Retinal pigment epithelial cell (primary cell): Measurements from ENCODE around the gene CSNK2A3.
"Not testable (repeated sequence)": the region's sequence is repeated elsewhere in the genome, so short reads cannot be mapped to it uniquely, and the experiment has no call there.

Source experiments
- DNase-seq: peaks from one replicate; pipeline ENCODE4 v3.0.0-alpha.2; 2010; ENCODE audit warnings: low read depth
- H3K4me3 ChIP-seq: 2 replicates; pipeline ENCODE4 v1.5.1; 2011; ENCODE audit warnings: mild to moderate bottlenecking, low read length, control low read depth, moderate library complexity
- CTCF ChIP-seq: conservative IDR thresholded peaks from 2 replicates; pipeline ENCODE4 v1.5.1; 2011; ENCODE audit warnings: low read depth, low read length, control low read depth, inconsistent platforms

The CSNK2A3 gene

GRCh38 chr11:11370962-11371303 is 17.9 kb upstream of the CSNK2A3 start:
- no peak for DNase-seq
- no peak for TF ChIP-seq CTCF
- no peak overlapping the region for H3K4me3 ChIP-seq

GRCh38 chr11:11370255-11370961 is 17.4 kb upstream of the CSNK2A3 start:
- no peak for TF ChIP-seq CTCF

GRCh38 chr11:11366793-11367192 is 13.7 kb upstream of the CSNK2A3 start:
- no peak for TF ChIP-seq CTCF
- no peak overlapping the region for H3K4me3 ChIP-seq
- no peak for DNase-seq

More at GRCh38 chr11:11370255-11370961, 17.4 kb upstream of the CSNK2A3 start:
- no peak overlapping the region for H3K4me3 ChIP-seq
- DNase-seq: no peak

GRCh38 chr11:11363674-11364073 is 10.6 kb upstream of the CSNK2A3 start:
- no peak overlapping the region for H3K4me3 ChIP-seq
- DNase-seq: no peak
- no peak for TF ChIP-seq CTCF

GRCh38 chr11:11359611-11360010 is 6.6 kb upstream of the CSNK2A3 start:
- H3K4me3 ChIP-seq: no peak overlapping the region
- no peak for DNase-seq
- TF ChIP-seq CTCF: no peak

- H3K4me3 ChIP-seq: no peak overlapping the region
- DNase-seq: no peak
- TF ChIP-seq CTCF: no peak
Measured at GRCh38 chr11:11356842-11357241, 3.8 kb upstream of the CSNK2A3 start.

- DNase-seq, H3K4me3 ChIP-seq: not testable (repeated sequence)
Measured at GRCh38 chr11:11351851-11352250, 1.2 kb downstream of the CSNK2A3 start.

- no peak for TF ChIP-seq CTCF
- DNase-seq: no peak
- no peak overlapping the region for H3K4me3 ChIP-seq
Measured at GRCh38 chr11:11351042-11351586, 1.9 kb downstream of the CSNK2A3 start.
